Stimulated activated CD4-positive, alpha-beta T cell treated with anti-CD3 and anti-CD28 coated beads, Interleukin-12 subunit alpha, Interleukin-12 subunit beta, amount 100 ng/mL, for 24 hours (primary cell): ENCODE data around the gene PCP4.

Experiments used
- DNase-seq, 2 experiments: peaks; one replicate each; pipeline ENCODE4 v3.0.0-alpha.2; 2020; ENCODE audit warnings: low read depth in 2 of 2

PCP4 gene

GRCh38 chr21:39972976-39973770 is 105.9 kb downstream of the PCP4 start:
- DNase-seq, result no peak

DNA sequence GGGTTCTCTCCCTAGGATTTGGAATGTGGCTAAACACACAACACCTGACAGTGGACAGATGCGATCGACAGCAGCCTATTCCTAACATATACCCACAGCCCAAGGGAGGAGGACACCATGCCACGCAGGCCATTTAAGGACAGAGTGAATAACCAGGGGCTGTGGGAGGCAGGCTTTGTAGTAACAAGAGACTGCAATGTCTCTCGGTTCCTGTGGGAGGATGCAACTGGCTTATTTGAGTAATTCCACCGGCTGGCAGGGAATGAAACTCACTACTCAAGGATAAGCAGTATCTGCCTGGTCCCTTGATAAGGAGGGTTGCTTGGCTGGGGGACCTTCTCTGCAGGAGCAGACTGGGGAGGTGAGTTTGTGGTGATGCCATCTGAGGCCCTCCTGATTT is 109.6 kb downstream of the PCP4 start:
- no peak for DNase-seq
